ENCODE data around the gene FAAP100.

The FAAP100 gene

GRCh38 chr17:81576621-81577277, 24.6 kb upstream of the FAAP100 start:
- DNase-seq = no peak

GRCh38 chr17:81575836-81576235, 23.7 kb upstream of the FAAP100 start:
- DNase-seq = no peak

GRCh38 chr17:81574643-81574956, 22.4 kb upstream of the FAAP100 start:
- no peak for DNase-seq

- no peak for DNase-seq
These were observed 21.9 kb upstream of the FAAP100 start for GRCh38 chr17:81573794-81574642.

- DNase-seq = no peak
These were observed 20.5 kb upstream of the FAAP100 start for GRCh38 chr17:81572563-81573168.

- DNase-seq = no peak
These were observed 18.8 kb upstream of the FAAP100 start for GRCh38 chr17:81570964-81571363.

GRCh38 chr17:81569986-81570514, 17.9 kb upstream of the FAAP100 start:
- DNase-seq = no peak

GRCh38 chr17:81568416-81568815, 16.3 kb upstream of the FAAP100 start:
- no peak for DNase-seq

- no peak for DNase-seq
These were observed 15.0 kb upstream of the FAAP100 start for GRCh38 chr17:81567191-81567590.

GRCh38 chr17:81566461-81567126, 14.4 kb upstream of the FAAP100 start:
- peak in 1 of 2 donors; percentile 83 for DNase-seq

- DNase-seq = no peak
These were observed 13.1 kb upstream of the FAAP100 start for GRCh38 chr17:81565231-81565630.

- no peak for DNase-seq
These were observed 12.6 kb upstream of the FAAP100 start for GRCh38 chr17:81564778-81565177.

GRCh38 chr17:81563861-81564586, 11.9 kb upstream of the FAAP100 start:
- peak in 1 of 2 donors; percentile 9 for DNase-seq

- DNase-seq = no peak
These were observed 9.3 kb upstream of the FAAP100 start for GRCh38 chr17:81561494-81561885.

- no peak for DNase-seq
These were observed 7.0 kb upstream of the FAAP100 start for GRCh38 chr17:81558941-81559806.

GRCh38 chr17:81558115-81558468, 5.9 kb upstream of the FAAP100 start:
- DNase-seq = no peak

- DNase-seq = no peak
These were observed 5.3 kb upstream of the FAAP100 start for GRCh38 chr17:81557276-81558114.

GRCh38 chr17:81556863-81557262, 4.7 kb upstream of the FAAP100 start:
- DNase-seq = no peak

- DNase-seq = no peak
These were observed 4.1 kb upstream of the FAAP100 start for GRCh38 chr17:81556175-81556691.

- peak in 1 of 2 donors; percentile 5 for DNase-seq
These were observed 1.5 kb upstream of the FAAP100 start for GRCh38 chr17:81553616-81554181.
